Spleen (tissue), 11 donors: Measurements from ENCODE around the gene MMS22L. TPM values are rescaled to one million over a fixed set of nuclear protein-coding genes. Genes with fewer than 3 reads are reported as not detected.

ENCODE experiments used
- DNase-seq: peaks from one replicate; pipeline ENCODE4 v3.0.0-alpha.2; 2020
- H3K27ac ChIP-seq, 8 donors: fragments of 200-600 bp; sonication (generic) in 7 of 8; 1 replicate in 4 of 8; 2 replicates in 4 of 8; pipeline versions ENCODE4 v1.5.0 to v1.8.0; 2016 to 2021; ENCODE audit warnings: inconsistent platforms in 4 of 8, mild to moderate bottlenecking in 4 of 8, moderate library complexity in 1 of 8
- H3K27me3 ChIP-seq, 7 donors: fragments of 200-600 bp; sonication (generic) in 6 of 7; replicated peaks in 1 of 7; 1 replicate in 4 of 7; 2 replicates in 3 of 7; pipeline versions ENCODE4 v1.5.0 to v1.8.0; 2016 to 2021; ENCODE audit warnings: inconsistent platforms in 3 of 7, mild to moderate bottlenecking in 1 of 7
- H3K36me3 ChIP-seq, 6 donors: fragments of 200-600 bp; sonication (generic) in 5 of 6; 1 replicate in 4 of 6; 2 replicates in 2 of 6; pipeline versions ENCODE4 v1.5.0 to v1.8.0; 2016 to 2021; ENCODE audit warnings: inconsistent platforms in 2 of 6
- H3K4me1 ChIP-seq, 6 donors: fragments of 200-600 bp; sonication (generic) in 5 of 6; 1 replicate in 3 of 6; 2 replicates in 3 of 6; pipeline versions ENCODE4 v1.5.0 to v1.8.0; 2016 to 2021; ENCODE audit warnings: inconsistent platforms in 3 of 6
- H3K4me3 ChIP-seq, 8 donors: fragments of 200-600 bp; sonication (generic) in 7 of 8; 1 replicate in 4 of 8; 2 replicates in 4 of 8; pipeline versions ENCODE4 v1.5.0 to v1.8.0; 2016 to 2021; ENCODE audit warnings: inconsistent platforms in 4 of 8, mild to moderate bottlenecking in 4 of 8, moderate library complexity in 2 of 8
- H3K9me3 ChIP-seq, 8 donors: fragments of 200-600 bp; sonication (generic) in 7 of 8; 1 replicate in 4 of 8; 2 replicates in 4 of 8; pipeline versions ENCODE4 v1.5.0 to v1.8.0; 2016 to 2021; ENCODE audit warnings: inconsistent platforms in 4 of 8
- POLR2A ChIP-seq, 3 donors: fragments of 450-650 bp; IDR thresholded peaks; one replicate each; pipeline ENCODE4 v1.5.1; 2017; ENCODE audit warnings: antibody characterized with exemption in 3 of 3, mild to moderate bottlenecking in 1 of 3
- POLR2AphosphoS5 ChIP-seq, 3 donors: sonication (generic); formaldehyde crosslinking; IDR thresholded peaks; one replicate each; pipeline ENCODE4 v1.5.1; 2017; ENCODE audit warnings: antibody characterized with exemption in 3 of 3
- WGBS, 5 donors: extraction: QIAGEN DNeasy Blood & Tissue Kit in 3 of 5; methylation state at CpG; one replicate each; pipeline versions ENCODE4 v1.1.5 to v1.1.7; 2013 to 2018; 5-methylcytosine and 5-hydroxymethylcytosine counted together
- intact Hi-C: fragments of 100-400 bp; cut with DNase I; formaldehyde crosslinking; loops from one replicate; pipeline ENCODE4 v1.15.0; 2023; ENCODE audit warnings: low total_unique reads
- polyA plus RNA-seq, 3 donors: library from polyadenylated mRNA; stranded (reverse); fragments of 200-250 nt; gene quantifications; one replicate each; pipeline ENCODE4 v1.2.1, GENCODE V29; 2013
- total RNA-seq, 7 donors: library from RNA; depleted of rRNA in 3 of 7; stranded (reverse); fragments of >200 nt in 3 of 7; fragmentation: NEBNext Ultra II Directional in 4 of 7; extraction: Animal tissue kit (Norgen Biotek cat#: 25700) in 4 of 7; gene quantifications; one replicate each; pipeline versions ENCODE4 v1.1.0 to v1.2.1, GENCODE V29; 2016 to 2021
- TF ChIP-seq, protein P1 (sequence below), 11 experiments: fragments of 200-600 bp in 7 of 11; fragments of 450-650 bp in 4 of 11; sonication (generic) in 4 of 11; IDR thresholded peaks in 8 of 11; conservative IDR thresholded peaks in 3 of 11; 1 replicate in 7 of 11; 2 replicates in 4 of 11; pipeline versions ENCODE4 v1.4.0 to v1.8.0; 2016 to 2021; ENCODE audit warnings: antibody characterized with exemption in 11 of 11, inconsistent platforms in 4 of 11, mild to moderate bottlenecking in 1 of 11
- donor health status: healthy with polysubstance abuse.
- donor health status: DM: no; HTN: no; CAD: no; lungs with moderate emphysema.
- donor health status: DM: no; HTN: no; CAD: no.
- donor health status: Bipolar disorder and iron deficiency.
- donor health status: healthy.
- donor health status: DM: no; HTN: no; CAD: no.
- donor health status: DM: yes; HTN: yes; CAD: no.

MMS22L gene
- total and polyA plus RNA-seq, 10 donors, result 1.4 to 42.3 (median 12.1) TPM

DNA sequence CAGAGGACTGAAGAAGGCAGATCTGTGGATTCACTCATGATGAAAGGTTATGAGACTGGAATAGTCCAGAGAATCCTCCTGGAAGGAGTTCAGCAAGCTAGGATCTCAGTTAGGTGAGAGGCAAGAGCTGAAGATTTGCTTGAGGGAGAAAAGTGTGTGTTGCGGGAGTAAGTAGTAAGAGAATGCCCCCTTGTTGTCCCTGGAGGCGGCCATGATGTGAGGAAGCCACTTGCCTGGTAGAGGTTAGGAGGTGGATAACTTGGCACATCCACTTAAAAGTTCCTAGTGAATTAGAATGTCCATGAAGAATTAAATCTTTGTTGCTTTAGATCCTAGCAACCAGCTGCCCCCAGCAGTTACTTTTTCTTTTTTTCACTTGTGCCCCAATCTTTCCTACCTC, 162.5 kb downstream of the MMS22L start:
- Histone ChIP-seq H3K27me3 (no peaks in the 10 kb centered on the region), H3K27ac (no peak overlapping the region), H3K4me3 (no peak overlapping the region), H3K4me1 (no peaks in the 10 kb centered on the region), H3K36me3 (no peaks in the 10 kb centered on the region), H3K9me3 (peaks cover 0 to 10% (median 5%) of the 10 kb centered on the region in 8 donors)
- TF ChIP-seq, protein P1, sequence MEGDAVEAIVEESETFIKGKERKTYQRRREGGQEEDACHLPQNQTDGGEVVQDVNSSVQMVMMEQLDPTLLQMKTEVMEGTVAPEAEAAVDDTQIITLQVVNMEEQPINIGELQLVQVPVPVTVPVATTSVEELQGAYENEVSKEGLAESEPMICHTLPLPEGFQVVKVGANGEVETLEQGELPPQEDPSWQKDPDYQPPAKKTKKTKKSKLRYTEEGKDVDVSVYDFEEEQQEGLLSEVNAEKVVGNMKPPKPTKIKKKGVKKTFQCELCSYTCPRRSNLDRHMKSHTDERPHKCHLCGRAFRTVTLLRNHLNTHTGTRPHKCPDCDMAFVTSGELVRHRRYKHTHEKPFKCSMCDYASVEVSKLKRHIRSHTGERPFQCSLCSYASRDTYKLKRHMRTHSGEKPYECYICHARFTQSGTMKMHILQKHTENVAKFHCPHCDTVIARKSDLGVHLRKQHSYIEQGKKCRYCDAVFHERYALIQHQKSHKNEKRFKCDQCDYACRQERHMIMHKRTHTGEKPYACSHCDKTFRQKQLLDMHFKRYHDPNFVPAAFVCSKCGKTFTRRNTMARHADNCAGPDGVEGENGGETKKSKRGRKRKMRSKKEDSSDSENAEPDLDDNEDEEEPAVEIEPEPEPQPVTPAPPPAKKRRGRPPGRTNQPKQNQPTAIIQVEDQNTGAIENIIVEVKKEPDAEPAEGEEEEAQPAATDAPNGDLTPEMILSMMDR (IDR thresholded peaks at IDR 0.05 in 8 of 11, conservative IDR thresholded peaks at IDR 0.05 in 3 of 11), result no peak
- TF ChIP-seq POLR2A (IDR thresholded peaks at IDR 0.05), result no peak
- no peak for TF ChIP-seq POLR2AphosphoS5 (IDR thresholded peaks at IDR 0.05)
- 81 to 100% (median 95%) methylated on average over 2 of the region's 2 CpGs for WGBS, 5 donors
- intact Hi-C loops, result no loop called here
- DNase-seq, result no peak

DNA sequence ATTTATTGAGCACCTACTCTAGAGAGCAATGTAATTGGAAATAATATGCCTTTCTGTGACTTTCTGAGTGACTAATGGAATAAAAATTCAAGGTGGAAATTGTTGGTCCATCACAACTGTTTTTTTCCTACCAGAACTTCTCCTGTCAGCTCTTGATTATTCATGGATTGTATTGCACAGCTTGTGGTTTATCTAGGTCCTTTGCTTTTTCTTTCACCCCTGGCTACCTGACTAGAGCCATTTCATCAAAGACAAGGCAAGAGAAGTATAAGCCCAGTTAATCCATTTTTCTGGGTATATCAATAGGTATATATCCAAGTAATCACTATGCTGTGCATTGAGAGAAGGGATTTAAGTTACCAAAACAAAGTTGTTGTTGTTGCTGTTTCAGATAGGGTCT, 168.4 kb downstream of the MMS22L start:
- Histone ChIP-seq H3K36me3 (no peaks in the 10 kb centered on the region), H3K27ac (no peak overlapping the region), H3K9me3 (peaks cover 0 to 12% (median 8%) of the 10 kb centered on the region in 8 donors), H3K4me1 (peaks cover 0 to 5% (median 0%) of the 10 kb centered on the region in 6 donors), H3K4me3 (no peak overlapping the region), H3K27me3 (no peaks in the 10 kb centered on the region)
- TF ChIP-seq, protein P1 (IDR thresholded peaks at IDR 0.05 in 8 of 11, conservative IDR thresholded peaks at IDR 0.05 in 3 of 11), result no peak
- TF ChIP-seq POLR2AphosphoS5 (IDR thresholded peaks at IDR 0.05), result no peak
- intact Hi-C loops, result no loop called here
- no peak for DNase-seq

DNA sequence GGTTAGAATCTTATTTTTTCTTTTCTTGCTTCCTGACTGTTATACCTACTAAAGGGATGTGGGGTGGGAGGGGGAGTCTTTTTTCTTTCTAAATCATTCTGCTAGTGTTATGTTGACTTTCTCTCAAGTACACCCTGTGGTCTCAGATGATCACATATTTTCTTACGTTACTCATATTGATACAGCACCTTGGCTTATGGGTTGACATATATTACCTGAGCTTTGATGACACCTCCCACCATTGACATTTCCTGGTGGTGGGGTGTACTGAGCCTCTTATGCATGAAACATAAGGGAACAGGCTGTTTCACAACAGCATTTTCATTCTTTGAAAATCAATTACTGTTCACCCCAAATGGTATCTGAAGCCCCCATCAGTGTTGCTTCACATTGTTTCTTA, 169.8 kb downstream of the MMS22L start:
- 75 to 86% (median 77%) methylated on average over 1 of the region's 1 CpG for WGBS, 5 donors

DNA sequence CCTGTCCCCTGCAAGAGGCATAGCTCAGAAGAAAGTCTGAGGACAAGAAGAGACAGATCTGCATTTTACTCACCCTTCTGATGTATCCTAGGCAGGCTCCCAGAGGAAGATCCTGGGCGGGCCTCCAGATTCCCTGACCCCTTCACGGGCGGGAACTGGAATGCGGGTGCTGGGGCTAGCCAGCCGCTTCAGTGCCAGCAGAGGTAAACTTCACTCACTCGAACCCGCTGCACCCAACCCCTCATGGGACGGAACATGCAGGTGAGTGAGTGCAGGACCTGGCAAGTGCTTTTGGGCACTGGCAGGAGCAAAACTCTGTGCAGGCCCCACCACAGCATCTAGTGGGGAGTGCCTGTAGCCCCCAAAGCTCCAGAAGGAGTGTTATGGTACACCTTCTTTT, 171.8 kb downstream of the MMS22L start:
- Histone ChIP-seq H3K27ac (peak overlapping the region in 1 of 8 donors; percentile 57), H3K4me1 (peaks cover 0 to 5% (median 0%) of the 10 kb centered on the region in 6 donors), H3K4me3 (no peak overlapping the region), H3K36me3 (no peaks in the 10 kb centered on the region), H3K9me3 (peaks cover 0 to 12% (median 8%) of the 10 kb centered on the region in 8 donors), H3K27me3 (no peaks in the 10 kb centered on the region)
- intact Hi-C loops, result no loop called here
- no peak for DNase-seq
- TF ChIP-seq POLR2A (IDR thresholded peaks at IDR 0.05) (no peak), POLR2AphosphoS5 (IDR thresholded peaks at IDR 0.05) (no peak)
- TF ChIP-seq, protein P1 (IDR thresholded peaks at IDR 0.05 in 8 of 11, conservative IDR thresholded peaks at IDR 0.05 in 3 of 11), result no peak
- WGBS, 5 donors, result 95 to 98% (median 97%) methylated on average over 8 of the region's 8 CpGs

More for the DNA sequence above, 169.8 kb downstream of the MMS22L start:
- TF ChIP-seq POLR2A (IDR thresholded peaks at IDR 0.05), result no peak
- TF ChIP-seq, protein P1 (IDR thresholded peaks at IDR 0.05 in 8 of 11, conservative IDR thresholded peaks at IDR 0.05 in 3 of 11), result no peak
- TF ChIP-seq POLR2AphosphoS5 (IDR thresholded peaks at IDR 0.05), result no peak
- H3K9me3 ChIP-seq, result peaks cover 0 to 12% (median 8%) of the 10 kb centered on the region in 8 donors
- intact Hi-C loops, result no loop called here
- no peaks in the 10 kb centered on the region for H3K27me3 ChIP-seq
- H3K27ac ChIP-seq, result no peak overlapping the region
- no peaks in the 10 kb centered on the region for H3K36me3 ChIP-seq
- H3K4me3 ChIP-seq, result no peak overlapping the region
- H3K4me1 ChIP-seq, result peaks cover 0 to 5% (median 0%) of the 10 kb centered on the region in 6 donors
- DNase-seq, result no peak
